GM18507 (cell line): ENCODE measurements around the gene SPOUT1.
"Not testable (repeated sequence)": the region's sequence is repeated elsewhere in the genome, so short reads cannot be mapped to it uniquely, and the experiment has no call there.

ENCODE experiments used
- DNase-seq: peaks from one replicate; pipeline ENCODE4 v3.0.0; 2011; ENCODE audit warnings: low read depth; ENCODE audit not compliant: insufficient read length; ENCODE audit errors: extremely low spot score
- FAIRE-seq: peaks from 2 replicates; lab custom pipeline; 2011; peaks lifted over from hg19 to GRCh38; lab: Jason Lieb, UNC

SPOUT1 gene

DNA sequence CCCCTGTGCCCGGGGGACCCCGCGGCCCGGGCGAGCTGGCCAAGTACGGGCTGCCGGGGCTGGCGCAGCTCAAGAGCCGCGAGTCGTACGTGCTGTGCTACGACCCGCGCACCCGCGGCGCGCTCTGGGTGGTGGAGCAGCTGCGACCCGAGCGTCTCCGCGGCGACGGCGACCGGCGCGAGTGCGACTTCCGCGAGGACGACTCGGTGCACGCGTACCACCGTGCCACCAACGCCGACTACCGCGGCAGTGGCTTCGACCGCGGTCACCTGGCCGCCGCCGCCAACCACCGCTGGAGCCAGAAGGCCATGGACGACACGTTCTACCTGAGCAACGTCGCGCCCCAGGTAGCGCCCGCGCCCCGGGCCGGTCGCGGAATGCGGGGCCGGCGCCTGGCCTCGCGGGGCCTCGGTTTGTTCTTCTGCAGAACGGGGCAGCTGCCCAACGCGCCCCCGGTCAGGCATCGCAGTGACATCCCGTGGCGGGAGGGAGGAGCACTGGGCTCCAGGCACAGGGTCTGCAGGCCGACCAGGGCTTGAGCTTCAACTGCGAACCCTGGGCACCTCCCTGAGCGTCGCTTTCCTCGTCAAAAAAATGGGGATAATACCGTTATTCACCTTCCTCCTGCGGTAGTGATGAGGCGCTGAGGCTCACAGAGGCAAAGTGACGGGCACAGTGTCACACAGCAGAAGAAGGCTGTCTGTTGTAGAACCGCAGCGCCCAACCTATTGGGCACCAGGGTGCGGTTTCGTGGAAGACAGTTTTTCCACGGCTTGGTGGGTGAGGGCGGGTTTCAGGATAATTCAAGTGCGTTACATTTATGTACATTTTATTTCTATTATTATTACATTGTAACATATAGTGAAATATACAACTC lies 10.5 kb downstream of the SPOUT1 start:
- peak; percentile 25 for DNase-seq
- no peak for FAIRE-seq

DNA sequence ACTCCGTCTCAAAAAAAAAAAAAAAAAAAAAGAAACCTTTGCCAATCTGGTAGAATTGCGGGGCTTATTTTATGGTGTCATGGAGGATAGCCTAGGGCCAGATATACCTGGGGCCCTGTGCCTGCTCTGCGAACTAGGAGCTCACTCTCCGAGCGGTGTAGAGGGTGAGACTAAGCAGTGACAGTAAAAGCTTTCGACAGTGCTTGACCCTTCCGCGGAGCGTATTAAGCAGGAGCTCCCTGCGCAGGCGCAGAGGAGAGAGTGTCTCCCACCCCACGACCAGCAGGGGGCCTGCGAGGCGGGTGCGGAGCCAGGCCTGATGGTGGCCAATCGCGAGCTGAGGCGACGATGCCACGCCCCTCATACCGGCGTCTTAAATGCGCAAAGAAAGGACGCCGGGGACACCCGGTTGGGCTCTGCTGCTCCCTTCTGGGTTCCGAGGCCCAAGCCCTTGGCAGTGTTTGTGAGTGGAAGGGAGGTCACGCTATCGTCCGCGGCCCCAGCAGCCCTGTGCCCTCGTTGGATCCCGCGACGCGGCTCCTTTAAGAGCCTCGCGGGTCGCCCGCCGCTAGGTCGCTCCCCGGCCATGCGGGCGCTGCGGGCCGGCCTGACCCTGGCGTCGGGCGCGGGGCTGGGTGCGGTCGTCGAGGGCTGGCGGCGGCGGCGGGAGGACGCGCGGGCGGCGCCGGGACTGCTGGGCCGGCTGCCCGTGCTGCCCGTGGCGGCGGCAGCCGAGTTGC lies 11.3 kb downstream of the SPOUT1 start, which contains the start of gene ENDOG:
TSS of gene ENDOG (plus strand) at position 402 of the 740 bp plus-strand sequence. CDS start at position 587, 185 bp downstream.
- peak; percentile 99 for FAIRE-seq
- peak; percentile 100 for DNase-seq

DNA sequence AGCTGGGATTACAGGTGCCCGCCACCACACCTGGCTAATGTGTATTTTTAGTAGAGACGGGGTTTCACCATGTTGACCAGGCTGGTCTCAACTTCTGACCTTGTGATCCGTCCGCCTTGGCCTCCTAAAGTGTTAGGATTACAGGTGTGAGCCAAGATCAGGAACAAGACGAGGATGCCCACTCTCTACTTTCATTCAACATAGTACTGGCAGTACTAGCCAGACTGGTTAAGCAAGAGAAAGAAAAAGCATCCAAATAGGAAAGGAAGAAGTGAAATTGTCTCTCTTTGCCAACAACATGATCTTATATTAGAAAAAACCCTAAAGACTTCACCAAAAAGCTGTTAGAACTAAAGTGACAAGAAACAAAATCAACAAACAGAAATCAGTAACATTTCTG lies 18.7 kb downstream of the SPOUT1 start:
- no peak for FAIRE-seq
- DNase-seq, result no peak

DNA sequence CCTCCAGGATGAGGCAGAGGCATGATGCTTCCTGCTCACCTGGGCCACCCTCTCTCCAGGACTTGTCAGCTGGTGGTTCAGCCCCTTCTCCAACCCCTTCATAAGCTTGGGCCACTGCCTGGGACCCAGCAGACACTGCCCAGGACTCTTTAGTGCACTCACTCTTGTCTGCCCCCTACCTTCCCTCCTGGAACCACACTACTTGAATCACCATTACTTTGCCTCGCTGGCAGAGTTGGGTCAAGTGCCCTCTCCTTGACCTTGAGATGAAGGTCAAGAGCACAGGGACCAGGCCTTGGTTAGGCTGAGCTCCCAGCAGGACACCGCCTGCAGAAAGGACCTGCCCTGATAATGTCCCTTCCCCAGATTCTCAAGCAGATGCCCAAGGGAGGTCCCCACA lies 19.8 kb downstream of the SPOUT1 start:
- no peak for DNase-seq
- no peak for FAIRE-seq

DNA sequence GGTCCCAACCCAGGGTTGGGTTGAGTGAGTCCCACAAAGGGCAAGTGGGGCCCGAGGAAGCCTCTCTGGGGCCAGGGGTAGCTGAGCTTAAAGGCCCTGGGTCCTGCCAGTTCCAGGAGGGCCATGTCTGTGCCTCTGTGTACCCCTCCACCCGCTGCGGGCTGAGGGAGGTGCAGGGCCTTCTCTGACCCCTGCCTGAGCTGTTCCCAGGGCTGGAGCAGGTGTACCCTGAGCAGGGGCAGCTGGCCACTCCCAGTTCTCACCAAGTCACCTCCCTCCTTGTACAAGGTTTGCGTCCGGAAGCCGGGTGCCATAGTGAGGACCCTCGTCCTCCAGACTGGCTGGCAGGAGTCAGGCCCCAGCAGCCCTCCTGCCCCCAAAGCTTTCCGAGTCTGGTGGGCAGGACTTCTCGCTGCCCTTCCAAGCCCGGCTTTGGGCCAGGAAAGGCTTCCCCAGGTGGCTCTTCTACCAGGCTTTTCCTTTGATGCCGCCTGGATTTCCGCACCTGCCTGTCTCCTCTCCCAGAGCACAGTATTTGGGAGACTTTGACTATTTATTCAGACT lies 20.5 kb downstream of the SPOUT1 start:
- no peak for DNase-seq
- FAIRE-seq, result no peak

DNA sequence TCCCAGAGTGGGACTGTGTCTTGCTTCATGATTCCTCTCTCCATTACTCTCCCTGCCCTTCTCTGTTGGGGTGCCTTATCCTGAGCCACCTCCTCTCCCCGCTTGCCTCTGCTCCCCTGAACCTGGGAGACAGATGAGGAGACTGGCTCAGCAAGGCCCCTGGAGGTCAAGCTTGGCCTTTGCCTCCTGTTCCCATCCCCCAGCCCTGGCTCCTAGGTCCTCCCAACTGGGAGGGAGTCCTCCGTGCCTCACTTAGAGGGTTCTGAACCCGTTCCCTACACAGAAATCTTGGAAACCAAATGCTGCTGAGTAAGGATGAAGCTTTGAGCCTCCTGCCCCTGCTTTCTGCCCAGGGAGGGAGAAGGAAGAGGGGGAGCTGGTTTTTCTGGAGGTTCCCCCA lies 21.1 kb downstream of the SPOUT1 start:
- FAIRE-seq, result no peak
- no peak for DNase-seq

DNA sequence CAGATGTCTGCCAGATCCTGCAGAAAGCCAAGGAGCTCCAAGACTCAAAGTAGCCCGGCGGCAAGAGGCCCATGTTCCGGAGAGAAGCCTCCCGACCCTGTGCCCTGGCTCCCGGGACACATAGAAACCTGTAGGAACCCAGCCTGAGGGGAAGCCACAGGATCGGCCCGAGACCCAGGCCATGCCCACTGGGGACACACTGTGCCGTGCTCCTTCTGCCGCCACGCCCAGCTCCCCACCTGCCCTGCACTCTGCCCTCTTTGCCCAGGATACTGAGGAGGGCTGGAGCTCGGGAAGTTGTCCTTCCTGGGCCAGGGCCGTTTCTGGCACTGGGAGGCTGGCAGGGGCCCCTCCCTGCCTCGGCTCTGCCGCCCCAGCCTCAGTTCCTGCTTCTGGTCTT lies 21.8 kb downstream of the SPOUT1 start:
- no peak for FAIRE-seq
- DNase-seq, result no peak

DNA sequence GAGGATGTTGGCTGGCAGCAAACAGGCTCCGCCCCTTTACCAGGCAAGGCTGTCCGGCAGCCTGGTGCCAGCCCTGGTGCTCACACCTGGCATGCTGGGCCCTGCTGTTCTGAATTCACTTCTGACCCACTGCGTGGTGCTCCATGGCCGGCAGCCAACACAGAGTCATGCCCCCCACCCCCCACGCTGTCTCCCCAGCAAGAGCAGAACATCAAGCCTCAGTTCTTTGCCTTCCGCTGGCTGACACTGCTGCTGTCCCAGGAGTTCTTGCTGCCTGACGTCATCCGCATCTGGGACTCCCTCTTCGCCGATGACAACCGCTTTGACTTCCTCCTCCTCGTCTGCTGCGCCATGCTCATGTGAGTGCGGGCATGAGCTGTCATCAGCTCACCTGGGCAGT lies 23.9 kb downstream of the SPOUT1 start:
- no peak for FAIRE-seq
- DNase-seq, result no peak

DNA sequence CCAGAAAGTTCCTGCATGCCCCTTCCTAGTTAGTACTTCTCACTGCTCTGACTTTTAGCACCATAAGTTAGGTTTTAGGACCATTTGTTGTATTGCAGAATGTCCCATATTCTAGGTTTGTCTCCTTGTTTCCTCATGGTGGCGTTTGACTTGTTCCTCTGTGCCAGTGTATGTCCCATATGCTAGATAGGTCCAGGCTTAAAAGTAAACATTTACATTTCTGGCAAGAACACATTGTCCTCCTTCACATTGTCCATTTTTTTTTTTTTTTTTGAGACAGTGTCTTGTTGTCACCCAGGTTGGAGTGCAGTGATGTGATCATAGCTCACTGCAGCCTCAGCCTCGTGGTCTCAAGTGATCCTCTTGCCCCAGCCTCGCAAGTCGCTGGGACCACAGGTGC lies 27.1 kb downstream of the SPOUT1 start:
- no peak for FAIRE-seq
- no peak for DNase-seq

DNA sequence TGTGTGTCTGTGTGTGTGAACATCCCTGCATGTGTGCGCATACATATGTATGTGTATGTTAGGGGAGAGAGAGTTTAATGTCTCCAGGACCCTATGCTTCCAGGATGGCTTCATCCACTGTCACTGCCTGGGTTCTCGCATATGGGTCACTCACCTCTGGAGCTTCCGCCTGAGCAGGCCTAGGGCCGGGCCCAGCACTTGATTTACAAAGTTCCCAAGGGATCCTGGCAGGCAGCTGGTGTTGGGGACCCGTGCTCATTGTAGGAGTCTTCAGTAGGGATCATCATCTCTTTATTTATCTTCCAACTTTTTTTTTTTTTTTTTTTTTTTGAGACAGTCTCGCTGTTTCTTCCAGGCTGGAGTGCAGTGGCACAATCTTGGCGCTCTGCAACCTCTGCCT lies 29.5 kb downstream of the SPOUT1 start:
- DNase-seq (no peak), FAIRE-seq (no peak)

DNA sequence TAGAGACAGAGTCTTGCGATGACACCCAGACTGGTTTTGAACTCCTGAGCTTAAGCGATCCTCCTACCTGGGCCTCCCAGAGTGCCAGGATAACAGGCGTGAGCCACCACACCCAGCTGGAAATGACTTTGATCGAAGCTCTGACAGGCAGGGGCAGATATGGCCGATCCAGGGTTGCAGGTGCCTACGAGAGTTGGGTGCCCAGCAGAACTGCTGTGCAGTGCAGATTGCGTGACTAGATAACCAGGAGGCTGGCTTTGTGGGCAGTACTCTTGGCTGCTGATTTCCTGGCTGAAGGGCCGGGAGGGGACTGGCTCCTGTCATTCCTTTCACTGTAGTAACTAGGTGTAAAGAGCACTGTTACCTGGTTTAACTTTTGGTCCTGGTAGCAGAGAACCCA lies 30.7 kb downstream of the SPOUT1 start:
- DNase-seq, result no peak
- no peak for FAIRE-seq

DNA sequence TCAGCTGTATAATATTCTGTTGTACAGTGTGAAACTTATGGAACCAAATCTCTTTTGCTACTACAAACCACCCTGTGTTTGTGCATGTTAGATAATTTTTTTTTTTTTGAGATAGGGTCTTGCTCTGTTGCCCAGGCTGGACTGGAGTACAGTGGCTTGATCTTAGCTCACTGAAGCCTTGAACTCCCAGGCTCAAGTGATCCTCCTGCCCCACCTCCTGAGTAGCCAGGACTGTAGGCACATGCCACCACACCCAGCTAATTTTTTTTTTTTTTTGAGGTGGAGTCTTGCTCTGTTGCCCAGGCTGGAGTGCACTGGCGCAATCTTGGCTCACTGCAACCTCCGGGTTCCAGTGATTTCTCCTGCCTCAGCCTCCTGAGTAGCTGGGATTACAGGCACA lies 34.6 kb downstream of the SPOUT1 start:
- not testable (repeated sequence) for FAIRE-seq, DNase-seq

DNA sequence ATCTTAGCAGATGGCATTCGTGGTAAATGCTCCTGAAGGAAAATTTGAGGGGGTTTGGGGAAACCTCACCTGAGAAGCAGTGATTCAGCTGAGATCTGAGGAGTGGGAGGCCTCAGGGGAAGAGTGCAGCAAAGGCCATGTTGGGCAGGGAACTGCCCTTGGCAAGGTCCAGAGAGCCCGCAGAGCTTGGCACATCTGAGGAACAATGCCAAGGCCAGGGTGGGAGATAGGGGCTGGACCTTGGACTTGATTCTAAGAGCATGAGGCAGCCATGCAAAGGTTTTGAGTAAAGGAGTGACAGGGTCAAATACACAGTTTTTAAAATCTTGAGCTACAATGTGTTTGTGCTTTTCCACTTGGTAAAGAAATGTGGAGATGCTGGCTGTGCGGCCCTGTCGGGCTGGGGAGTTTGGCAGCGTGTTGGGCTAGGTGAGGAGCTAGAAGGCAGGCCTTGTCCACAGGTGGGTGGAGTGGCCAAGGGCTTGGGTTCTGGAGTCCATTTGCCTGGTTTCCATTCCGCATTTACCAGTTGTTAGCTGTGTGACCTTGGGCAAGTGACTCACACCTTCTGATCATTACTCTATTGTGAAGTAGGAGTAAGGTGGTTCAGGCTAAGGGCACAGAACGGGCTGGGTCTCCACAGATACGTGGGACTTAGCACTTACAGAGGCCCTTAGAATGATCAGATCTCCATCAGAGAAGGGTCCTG lies 36.5 kb downstream of the SPOUT1 start:
- FAIRE-seq, result no peak

DNA sequence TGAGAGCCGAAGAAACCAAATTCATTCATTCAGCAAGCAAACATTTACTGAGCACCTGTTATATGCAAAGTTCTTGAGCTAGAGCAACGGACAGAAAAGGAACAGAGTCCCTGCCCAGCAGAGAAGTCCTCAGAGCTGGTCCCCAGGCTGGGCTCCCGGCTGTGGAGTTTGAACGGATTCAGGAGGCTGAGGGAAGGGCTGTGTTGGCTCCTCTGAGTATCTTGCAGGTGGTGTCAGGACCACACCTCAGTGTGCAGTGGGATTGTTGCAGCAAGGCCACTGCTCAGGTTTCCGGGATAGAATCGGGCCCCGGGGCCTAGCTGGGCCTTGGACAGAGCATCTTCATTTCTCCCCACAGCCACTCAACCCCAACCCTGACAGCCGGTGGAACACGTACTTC lies 37.5 kb downstream of the SPOUT1 start:
- FAIRE-seq, result no peak
- DNase-seq, result no peak

More for the DNA sequence above, 36.5 kb downstream of the SPOUT1 start:
- no peak for DNase-seq

DNA sequence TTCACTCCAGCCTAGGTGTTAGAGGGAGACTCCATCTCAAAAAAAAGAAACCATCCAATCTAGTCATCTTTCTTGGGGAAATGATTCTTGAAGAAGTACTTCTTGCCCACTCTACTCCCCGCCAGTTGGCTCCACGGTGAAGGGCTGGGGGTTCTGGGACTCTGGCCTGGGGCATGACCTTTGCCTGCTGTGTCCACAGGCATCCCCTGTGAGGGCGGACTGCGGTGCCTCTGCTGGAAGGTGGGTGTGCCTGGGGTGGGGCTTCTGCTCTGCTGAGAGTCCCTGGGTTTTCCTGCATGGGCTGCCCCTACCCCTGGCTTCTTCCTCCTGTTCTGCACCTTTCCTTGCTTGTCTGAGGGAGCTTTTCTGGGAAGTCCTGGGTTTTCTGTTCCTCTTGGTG lies 39.1 kb downstream of the SPOUT1 start:
- DNase-seq (no peak), FAIRE-seq (no peak)

DNA sequence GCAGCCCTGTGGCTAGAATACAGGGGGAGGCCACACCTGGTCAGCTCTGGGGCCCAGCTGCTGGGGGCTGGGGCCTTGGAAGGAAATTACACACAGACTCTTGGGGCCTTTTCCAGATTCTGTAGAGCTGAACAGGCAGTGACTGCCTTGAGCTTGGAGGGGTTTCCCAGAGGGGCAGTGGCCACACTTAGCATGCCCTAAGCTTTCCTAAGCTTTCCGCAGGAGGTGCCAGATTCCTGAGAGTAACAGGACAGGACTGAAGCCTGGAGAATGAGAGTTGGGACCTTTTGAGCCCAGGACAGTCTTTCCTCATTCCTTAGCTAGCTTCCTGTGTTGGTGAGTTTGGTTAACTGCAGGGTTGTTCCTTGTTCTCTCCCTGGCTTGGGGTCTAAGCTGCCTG lies 41.1 kb downstream of the SPOUT1 start:
- FAIRE-seq, result no peak

DNA sequence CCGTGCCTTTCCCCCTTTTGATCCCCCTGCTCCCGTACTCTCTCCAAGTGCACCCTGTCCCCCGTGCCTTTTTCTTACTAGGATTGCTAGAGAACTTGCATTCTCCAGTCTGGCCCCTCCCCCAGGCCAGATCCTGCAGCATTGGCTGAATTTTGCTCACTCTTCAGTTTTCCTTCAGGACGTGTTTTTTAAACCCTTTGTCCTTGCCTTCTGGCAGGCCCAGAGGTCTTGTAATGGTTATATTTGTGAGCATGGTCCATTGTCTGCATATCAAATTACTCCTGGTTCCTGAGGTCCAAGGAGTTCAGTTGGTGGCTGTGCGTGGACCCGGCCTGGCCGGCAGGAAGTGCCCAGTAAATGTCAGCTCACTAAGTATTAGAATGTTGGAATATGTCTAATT lies 41.9 kb downstream of the SPOUT1 start:
- DNase-seq, result no peak
- FAIRE-seq, result no peak

More for the DNA sequence above, 41.1 kb downstream of the SPOUT1 start:
- no peak for DNase-seq

DNA sequence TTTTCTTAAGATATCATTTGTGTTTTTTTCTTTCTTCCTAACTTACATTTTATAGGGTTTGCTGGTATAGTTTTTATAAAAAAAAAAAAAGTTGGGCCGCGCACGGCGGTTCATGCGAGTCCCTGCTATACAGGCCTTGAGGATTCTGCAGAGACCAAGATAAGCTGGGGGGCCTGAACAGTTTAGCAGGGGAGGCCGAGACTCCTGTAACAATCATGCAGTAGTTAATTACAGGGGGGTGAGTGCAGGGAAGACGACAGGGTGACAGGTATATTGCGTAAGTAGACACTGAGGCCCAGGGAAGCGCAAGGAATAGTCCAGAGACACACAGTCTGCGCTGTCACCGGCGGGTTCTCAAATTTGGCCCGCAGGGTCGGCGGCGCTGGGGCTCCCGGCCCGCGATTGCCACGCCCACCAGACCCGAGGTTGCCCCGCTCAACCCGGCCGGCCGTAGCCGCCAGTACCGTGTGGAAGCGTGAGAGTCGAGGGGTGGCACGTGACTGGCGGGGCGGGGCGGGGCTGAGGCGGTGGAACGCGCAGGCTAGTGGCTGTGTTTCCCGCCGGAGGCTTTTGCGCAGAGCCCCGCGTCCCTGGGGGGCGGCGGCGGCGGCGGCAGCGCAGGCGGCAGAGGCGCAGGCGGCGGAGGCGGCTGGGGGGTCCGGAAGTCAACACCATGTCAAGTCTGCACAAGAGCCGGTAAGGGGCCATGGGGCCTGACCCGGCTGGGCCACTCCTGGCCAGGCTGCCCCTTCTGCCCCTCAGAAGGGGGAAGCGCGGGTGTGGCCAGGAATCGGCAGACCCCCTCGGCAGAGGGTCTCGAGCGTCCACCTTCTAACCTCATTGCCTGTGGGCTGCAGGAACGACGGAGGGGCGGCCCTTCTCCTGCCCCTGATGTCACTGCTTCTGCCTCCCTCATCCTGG lies 42.7 kb downstream of the SPOUT1 start, which contains the start of gene TBC1D13:
TSS of gene TBC1D13 (plus strand) at position 573 of the 921 bp plus-strand sequence. CDS start at position 674, 101 bp downstream.
- FAIRE-seq (peak; percentile 66), DNase-seq (peak; percentile 83)

DNA sequence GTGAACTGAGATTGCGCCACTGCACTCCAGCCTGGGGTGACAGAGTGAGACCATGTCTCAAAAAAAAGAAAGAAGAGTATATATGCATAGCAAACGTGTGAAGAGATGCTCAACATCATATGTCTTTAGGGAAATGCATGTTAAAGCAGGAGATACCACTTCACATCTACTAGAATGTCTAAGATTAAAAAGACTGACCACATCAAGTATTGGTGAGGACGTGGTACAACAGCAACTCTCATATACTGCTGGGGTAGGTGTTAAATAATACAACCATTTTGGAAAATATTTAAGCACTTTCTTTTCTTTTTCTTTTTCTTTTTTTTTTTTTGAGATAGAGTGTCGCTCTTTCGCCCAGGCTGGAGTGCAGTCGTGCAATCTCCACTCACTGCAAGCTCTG lies 44.2 kb downstream of the SPOUT1 start:
- no peak for FAIRE-seq

More for the DNA sequence above, 44.2 kb downstream of the SPOUT1 start:
- DNase-seq, result no peak
